ENCODE data around the gene PLCXD1. TPM values are rescaled to one million over a fixed set of nuclear protein-coding genes. Genes with fewer than 3 reads are reported as not detected.

The PLCXD1 gene
- total and polyA plus RNA-seq, 4 donors, result 2.6 to 25.7 (median 12.8) TPM

DNA sequence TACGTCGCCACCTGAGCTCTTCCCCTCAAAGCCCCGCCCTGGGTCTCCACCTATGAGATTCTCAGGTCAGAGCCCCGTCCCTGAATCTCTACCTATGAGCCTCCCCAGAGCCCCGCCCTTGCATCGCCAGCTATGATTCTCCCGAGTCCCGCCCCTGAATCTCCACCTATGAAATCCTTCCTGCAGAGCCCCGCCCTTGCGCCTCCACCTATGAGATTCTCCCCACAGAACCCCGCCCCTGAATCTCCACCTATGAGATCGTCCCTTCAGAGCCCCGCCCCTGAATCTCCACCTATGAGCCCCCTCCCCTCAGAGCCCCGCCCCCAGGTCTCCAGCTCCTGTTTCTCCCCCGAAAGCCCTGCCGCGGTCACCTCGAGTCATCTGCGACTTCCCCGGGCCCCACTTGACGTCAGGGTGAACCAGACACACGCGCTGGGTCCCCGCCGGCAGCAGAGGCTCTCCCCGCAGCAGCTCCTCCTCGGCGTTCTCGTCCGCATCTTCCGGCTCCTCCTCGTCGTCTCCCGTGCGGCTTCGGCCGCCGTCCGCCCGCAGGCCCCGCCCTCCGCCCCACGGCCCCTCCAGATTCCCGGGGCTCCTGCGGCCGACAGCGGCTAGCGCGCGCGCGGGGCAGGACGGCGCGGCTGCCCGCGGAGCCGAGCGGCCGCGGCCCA is 37.0 kb downstream of the PLCXD1 start:
- WGBS, result under 1% methylated on average over 61 of the region's 61 CpGs
- H3K9ac ChIP-seq (ENCODE audit: low read depth in 1 of 2, low read length in 2 of 2), result peak overlapping the region in 1 of 2 donors; percentile 58
- TF ChIP-seq HNF4A (conservative IDR thresholded peaks at IDR 0.05), result no peak
- TF ChIP-seq EGR1 (IDR thresholded peaks at IDR 0.05; ENCODE audit: low read depth in 2 of 2), result peak in 1 of 2 donors; percentile 33
- TF ChIP-seq, protein P1, sequence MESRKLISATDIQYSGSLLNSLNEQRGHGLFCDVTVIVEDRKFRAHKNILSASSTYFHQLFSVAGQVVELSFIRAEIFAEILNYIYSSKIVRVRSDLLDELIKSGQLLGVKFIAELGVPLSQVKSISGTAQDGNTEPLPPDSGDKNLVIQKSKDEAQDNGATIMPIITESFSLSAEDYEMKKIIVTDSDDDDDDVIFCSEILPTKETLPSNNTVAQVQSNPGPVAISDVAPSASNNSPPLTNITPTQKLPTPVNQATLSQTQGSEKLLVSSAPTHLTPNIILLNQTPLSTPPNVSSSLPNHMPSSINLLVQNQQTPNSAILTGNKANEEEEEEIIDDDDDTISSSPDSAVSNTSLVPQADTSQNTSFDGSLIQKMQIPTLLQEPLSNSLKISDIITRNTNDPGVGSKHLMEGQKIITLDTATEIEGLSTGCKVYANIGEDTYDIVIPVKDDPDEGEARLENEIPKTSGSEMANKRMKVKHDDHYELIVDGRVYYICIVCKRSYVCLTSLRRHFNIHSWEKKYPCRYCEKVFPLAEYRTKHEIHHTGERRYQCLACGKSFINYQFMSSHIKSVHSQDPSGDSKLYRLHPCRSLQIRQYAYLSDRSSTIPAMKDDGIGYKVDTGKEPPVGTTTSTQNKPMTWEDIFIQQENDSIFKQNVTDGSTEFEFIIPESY (IDR thresholded peaks at IDR 0.05), result no peak
- no peak for TF ChIP-seq RAD21 (IDR thresholded peaks at IDR 0.05)
- TF ChIP-seq JUND (IDR thresholded peaks at IDR 0.05), result no peak
- TF ChIP-seq GABPA (IDR thresholded peaks at IDR 0.05 in 1 of 2, conservative IDR thresholded peaks at IDR 0.05 in 1 of 2), result no peak
- TF ChIP-seq, protein P2, sequence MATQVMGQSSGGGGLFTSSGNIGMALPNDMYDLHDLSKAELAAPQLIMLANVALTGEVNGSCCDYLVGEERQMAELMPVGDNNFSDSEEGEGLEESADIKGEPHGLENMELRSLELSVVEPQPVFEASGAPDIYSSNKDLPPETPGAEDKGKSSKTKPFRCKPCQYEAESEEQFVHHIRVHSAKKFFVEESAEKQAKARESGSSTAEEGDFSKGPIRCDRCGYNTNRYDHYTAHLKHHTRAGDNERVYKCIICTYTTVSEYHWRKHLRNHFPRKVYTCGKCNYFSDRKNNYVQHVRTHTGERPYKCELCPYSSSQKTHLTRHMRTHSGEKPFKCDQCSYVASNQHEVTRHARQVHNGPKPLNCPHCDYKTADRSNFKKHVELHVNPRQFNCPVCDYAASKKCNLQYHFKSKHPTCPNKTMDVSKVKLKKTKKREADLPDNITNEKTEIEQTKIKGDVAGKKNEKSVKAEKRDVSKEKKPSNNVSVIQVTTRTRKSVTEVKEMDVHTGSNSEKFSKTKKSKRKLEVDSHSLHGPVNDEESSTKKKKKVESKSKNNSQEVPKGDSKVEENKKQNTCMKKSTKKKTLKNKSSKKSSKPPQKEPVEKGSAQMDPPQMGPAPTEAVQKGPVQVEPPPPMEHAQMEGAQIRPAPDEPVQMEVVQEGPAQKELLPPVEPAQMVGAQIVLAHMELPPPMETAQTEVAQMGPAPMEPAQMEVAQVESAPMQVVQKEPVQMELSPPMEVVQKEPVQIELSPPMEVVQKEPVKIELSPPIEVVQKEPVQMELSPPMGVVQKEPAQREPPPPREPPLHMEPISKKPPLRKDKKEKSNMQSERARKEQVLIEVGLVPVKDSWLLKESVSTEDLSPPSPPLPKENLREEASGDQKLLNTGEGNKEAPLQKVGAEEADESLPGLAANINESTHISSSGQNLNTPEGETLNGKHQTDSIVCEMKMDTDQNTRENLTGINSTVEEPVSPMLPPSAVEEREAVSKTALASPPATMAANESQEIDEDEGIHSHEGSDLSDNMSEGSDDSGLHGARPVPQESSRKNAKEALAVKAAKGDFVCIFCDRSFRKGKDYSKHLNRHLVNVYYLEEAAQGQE (IDR thresholded peaks at IDR 0.05), result no peak
- peak; percentile 89 for TF ChIP-seq SP1 (IDR thresholded peaks at IDR 0.05)
- no peak for TF ChIP-seq FOXA2 (IDR thresholded peaks at IDR 0.05)
- TF ChIP-seq HNF4G (IDR thresholded peaks at IDR 0.05), result no peak
- TF ChIP-seq FOXA1 (IDR thresholded peaks at IDR 0.05), result no peak
- no peak for TF ChIP-seq YY1 (IDR thresholded peaks at IDR 0.05)
- no peak for TF ChIP-seq TAF1 (conservative IDR thresholded peaks at IDR 0.05)
- no peak for TF ChIP-seq RXRA (IDR thresholded peaks at IDR 0.05)
- no peak for TF ChIP-seq MAX (IDR thresholded peaks at IDR 0.05)
- TF ChIP-seq NR2F2 (IDR thresholded peaks at IDR 0.05), result no peak
- TF ChIP-seq ATF3 (IDR thresholded peaks at IDR 0.05), result no peak
- TF ChIP-seq, protein P3, sequence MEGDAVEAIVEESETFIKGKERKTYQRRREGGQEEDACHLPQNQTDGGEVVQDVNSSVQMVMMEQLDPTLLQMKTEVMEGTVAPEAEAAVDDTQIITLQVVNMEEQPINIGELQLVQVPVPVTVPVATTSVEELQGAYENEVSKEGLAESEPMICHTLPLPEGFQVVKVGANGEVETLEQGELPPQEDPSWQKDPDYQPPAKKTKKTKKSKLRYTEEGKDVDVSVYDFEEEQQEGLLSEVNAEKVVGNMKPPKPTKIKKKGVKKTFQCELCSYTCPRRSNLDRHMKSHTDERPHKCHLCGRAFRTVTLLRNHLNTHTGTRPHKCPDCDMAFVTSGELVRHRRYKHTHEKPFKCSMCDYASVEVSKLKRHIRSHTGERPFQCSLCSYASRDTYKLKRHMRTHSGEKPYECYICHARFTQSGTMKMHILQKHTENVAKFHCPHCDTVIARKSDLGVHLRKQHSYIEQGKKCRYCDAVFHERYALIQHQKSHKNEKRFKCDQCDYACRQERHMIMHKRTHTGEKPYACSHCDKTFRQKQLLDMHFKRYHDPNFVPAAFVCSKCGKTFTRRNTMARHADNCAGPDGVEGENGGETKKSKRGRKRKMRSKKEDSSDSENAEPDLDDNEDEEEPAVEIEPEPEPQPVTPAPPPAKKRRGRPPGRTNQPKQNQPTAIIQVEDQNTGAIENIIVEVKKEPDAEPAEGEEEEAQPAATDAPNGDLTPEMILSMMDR (IDR thresholded peaks at IDR 0.05; ENCODE audit: low read depth, low read length, missing input control), result peak; percentile 5
- peak overlapping the region; percentile 78 to 88 (median 81) for H3K4me3 ChIP-seq (ENCODE audit: low read depth in 1 of 3, low read length in 3 of 3)
- no peaks in the 10 kb centered on the region for H3K27me3 ChIP-seq (ENCODE audit: control insufficient read depth in 4 of 4, insufficient read depth in 4 of 4, low read length in 3 of 4)
- peaks cover 6 to 19% (median 13%) of the 10 kb centered on the region in 4 donors for H3K36me3 ChIP-seq (ENCODE audit: control insufficient read depth in 4 of 4, insufficient read depth in 3 of 4, low read depth in 1 of 4, low read length in 3 of 4)
- peak overlapping the region; percentile 84 to 91 for H3K27ac ChIP-seq (ENCODE audit: low read depth in 1 of 2, low read length in 2 of 2)
- peak; percentile 90 for DNase-seq (ENCODE audit: low spot score)
- peaks cover 10 to 21% (median 14%) of the 10 kb centered on the region in 4 donors for H3K4me1 ChIP-seq (ENCODE audit: control insufficient read depth in 4 of 4, insufficient read depth in 4 of 4, low read length in 3 of 4)
- no peaks in the 10 kb centered on the region for H3K9me3 ChIP-seq (ENCODE audit: control insufficient read depth in 4 of 4, low read length in 3 of 4)

Measured in liver (tissue), 9 donors.